Coronary artery (tissue), 2 donors: ENCODE results near the gene LFNG.
A peak's percentile ranks its signal among the peaks of the same experiment; 100 is the strongest.
"Not testable (repeated sequence)": the region's sequence is repeated elsewhere in the genome, so short reads cannot be mapped to it uniquely, and the experiment has no call there.

Experiments
- DNase-seq: peaks from one replicate; pipeline ENCODE4 v3.0.0-alpha.2; 2017; ENCODE audit warnings: low spot score
- H3K27ac ChIP-seq, 2 donors: fragments of 200-600 bp; sonication (generic); one replicate each; pipeline ENCODE4 v1.5.1; 2016 to 2019
- H3K4me3 ChIP-seq: fragments of 200-600 bp; sonication (generic); 2 replicates; pipeline ENCODE4 v1.5.1; 2016; ENCODE audit warnings: mild to moderate bottlenecking, moderate library complexity
- TF ChIP-seq, protein P1 (sequence below): fragments of 200-600 bp; sonication (generic); IDR thresholded peaks from one replicate; pipeline ENCODE4 v1.5.1; 2019; ENCODE audit warnings: antibody characterized with exemption

Gene LFNG

DNA sequence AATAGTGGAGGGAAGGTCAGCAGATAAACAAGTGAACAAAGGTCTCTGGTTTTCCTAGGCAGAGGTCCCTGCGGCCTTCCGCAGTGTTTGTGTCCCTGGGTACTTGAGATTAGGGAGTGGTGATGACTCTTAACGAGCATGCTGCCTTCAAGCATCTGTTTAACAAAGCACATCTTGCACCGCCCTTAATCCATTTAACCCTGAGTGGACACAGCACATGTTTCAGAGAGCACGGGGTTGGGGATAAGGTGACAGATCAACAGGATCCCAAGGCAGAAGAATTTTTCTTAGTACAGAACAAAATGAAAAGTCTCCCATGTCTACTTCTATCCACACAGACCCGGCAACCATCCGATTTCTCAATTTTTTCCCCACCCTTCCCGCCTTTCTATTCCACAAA lies 14.0 kb downstream of the LFNG start:
- H3K27ac ChIP-seq, DNase-seq: not testable (repeated sequence)

GRCh38 chr7:2534214-2534613 lies 14.6 kb downstream of the LFNG start:
- H3K27ac ChIP-seq, H3K4me3 ChIP-seq, DNase-seq: not testable (repeated sequence)

More for the DNA sequence above, 14.0 kb downstream of the LFNG start:
- H3K4me3 ChIP-seq, result not testable (repeated sequence)

GRCh38 chr7:2535872-2536627 lies 16.5 kb downstream of the LFNG start:
- not testable (repeated sequence) for H3K4me3 ChIP-seq, DNase-seq, H3K27ac ChIP-seq

DNA sequence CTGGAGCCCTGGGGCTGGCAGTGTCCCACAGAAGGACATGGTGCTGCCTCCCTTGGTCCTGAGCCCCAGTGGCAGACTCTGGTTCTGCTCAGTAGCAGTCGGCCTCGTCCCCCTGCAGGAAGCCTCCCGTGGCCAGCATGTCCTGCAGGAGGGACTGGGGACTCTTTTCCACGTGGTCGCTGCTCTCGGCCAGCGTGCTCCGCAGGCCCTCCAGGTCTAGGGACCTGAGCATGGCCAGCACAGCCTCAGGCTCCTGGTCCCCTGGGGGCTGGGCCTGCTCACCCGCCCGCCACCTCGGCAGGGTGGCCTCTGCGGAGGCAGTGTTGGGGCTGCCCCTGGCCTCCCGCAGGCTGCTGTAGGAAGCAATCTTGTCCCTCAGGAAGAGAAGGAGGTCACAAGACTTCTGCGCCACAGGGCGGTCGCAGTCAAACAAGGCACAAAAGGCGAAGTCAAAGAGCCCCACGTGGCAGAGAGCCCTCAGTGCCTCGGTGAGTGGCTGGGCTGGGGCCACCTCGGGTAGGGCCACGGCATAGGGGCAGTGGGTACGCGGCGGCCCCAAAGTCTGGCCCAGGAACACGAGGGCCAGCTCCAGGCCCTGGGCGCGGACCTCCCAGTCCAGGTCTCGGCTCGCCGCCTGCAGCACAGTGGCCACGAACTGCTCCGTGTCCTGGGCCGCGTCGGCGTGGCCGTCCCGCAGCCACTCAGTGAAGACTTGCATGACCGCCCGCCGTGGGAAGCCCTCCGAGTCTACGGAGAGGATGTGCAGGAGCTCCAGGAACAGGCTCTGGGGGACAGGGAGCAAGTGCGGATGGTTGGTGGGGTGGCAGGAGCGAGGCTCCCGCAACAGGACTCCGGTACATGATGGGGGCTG lies 18.6 kb downstream of the LFNG start:
- H3K4me3 ChIP-seq, result no peak overlapping the region
- H3K27ac ChIP-seq, result no peak overlapping the region
- TF ChIP-seq, protein P1, sequence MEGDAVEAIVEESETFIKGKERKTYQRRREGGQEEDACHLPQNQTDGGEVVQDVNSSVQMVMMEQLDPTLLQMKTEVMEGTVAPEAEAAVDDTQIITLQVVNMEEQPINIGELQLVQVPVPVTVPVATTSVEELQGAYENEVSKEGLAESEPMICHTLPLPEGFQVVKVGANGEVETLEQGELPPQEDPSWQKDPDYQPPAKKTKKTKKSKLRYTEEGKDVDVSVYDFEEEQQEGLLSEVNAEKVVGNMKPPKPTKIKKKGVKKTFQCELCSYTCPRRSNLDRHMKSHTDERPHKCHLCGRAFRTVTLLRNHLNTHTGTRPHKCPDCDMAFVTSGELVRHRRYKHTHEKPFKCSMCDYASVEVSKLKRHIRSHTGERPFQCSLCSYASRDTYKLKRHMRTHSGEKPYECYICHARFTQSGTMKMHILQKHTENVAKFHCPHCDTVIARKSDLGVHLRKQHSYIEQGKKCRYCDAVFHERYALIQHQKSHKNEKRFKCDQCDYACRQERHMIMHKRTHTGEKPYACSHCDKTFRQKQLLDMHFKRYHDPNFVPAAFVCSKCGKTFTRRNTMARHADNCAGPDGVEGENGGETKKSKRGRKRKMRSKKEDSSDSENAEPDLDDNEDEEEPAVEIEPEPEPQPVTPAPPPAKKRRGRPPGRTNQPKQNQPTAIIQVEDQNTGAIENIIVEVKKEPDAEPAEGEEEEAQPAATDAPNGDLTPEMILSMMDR, result no peak
- DNase-seq, result no peak

GRCh38 chr7:2539031-2539911 lies 19.7 kb downstream of the LFNG start:
- no peak for DNase-seq
- Histone ChIP-seq H3K27ac (no peak overlapping the region), H3K4me3 (no peak overlapping the region)
- TF ChIP-seq, protein P1, result no peak

DNA sequence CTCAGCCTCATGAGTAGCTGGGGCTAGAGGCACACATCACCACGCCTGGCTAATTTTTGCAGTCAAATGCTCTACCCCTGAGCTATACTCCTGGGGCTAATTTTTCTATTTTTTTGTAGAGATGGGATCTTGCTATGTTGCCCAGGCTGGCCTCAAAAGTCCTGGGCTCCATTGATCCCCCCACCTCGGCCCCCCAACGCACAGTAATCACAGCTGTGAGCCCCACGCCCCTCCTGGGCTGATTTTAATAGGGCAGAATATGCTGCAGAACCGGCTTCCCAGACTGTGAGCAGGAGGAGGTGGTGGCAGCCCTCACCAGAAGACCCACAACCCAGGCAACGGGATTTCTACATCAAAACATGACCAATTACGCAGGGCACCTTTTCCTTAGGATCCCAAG lies 20.6 kb downstream of the LFNG start:
- no peak for DNase-seq
- no peak overlapping the region for H3K27ac ChIP-seq
- TF ChIP-seq, protein P1, result no peak
- no peak overlapping the region for H3K4me3 ChIP-seq

DNA sequence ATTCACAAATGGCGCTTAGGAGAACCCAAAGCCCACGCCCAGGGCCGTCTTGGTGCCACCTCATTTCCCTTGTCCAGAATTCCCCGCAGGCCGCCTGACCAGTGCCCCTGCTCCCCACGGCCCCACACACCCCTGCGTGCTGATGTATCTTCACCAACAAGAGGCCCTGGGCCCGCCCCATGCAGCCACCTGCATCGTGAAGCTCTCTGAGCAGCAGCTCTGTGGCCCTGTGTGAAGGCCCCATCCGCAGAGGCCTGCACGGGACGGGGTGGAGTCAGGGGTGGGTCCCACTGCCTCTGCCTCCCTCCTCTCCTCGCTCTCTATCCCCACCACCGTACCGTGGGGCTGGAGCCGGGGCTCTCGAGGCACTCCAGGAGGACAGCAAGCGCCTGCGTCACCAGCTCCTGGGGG lies 21.1 kb downstream of the LFNG start:
- TF ChIP-seq, protein P1, result no peak
- Histone ChIP-seq H3K4me3 (no peak overlapping the region), H3K27ac (no peak overlapping the region)
- DNase-seq, result peak; percentile 68

DNA sequence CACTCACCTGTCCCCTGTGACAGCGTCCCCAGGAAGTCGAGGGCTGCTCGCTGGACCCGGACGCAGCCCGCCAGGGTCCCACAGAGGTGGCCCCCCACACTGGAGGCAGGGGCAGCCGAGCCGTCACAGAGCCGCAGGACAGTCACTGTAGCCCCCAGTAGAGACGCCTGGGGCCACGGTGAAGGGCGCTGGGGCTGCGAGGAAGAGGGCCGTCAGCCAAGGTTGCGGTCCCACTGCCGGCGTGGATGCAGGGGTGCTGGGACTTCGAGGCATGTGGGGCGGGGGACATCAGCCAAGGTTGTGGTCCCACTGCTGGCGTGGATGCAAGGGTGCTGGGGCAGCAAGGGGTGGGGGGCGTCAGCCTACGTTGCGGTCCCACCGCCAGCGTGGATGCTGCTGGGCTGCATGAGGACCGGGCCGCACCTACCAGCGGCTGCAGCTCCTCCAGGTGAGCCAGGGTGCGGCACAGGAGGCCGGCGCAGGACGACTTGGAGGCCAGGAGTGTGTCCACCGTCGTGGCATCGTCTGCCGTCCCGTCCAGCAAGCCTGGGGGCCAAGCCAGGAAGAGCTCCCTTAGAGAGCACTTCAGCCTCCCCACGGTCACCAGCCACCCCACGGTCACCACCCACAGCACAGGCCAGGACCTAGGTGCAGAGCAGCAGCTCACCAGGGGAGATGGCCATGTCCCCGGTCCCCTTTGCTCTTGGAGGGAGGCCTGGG lies 21.9 kb downstream of the LFNG start:
- TF ChIP-seq, protein P1, result no peak
- no peak overlapping the region for H3K4me3 ChIP-seq
- no peak overlapping the region for H3K27ac ChIP-seq
- DNase-seq, result no peak
